Aorta (tissue), 5 donors: ENCODE results near the gene PUS7. TPM values are rescaled to one million over a fixed set of nuclear protein-coding genes. Genes with fewer than 3 reads are reported as not detected.
A peak's percentile ranks its signal among the peaks of the same experiment; 100 is the strongest.
"Not testable (repeated sequence)": the region's sequence is repeated elsewhere in the genome, so short reads cannot be mapped to it uniquely, and the experiment has no call there.

Experiments
- ATAC-seq: fragments of 200-7000 bp; cut with Tn5 transposase; one replicate; pipeline ENCODE4 v1.9.1; 2022; ENCODE audit warnings: moderate library complexity; ENCODE audit not compliant: low FRiP score
- DNase-seq, 2 donors: peaks; one replicate each; pipeline ENCODE4 v3.0.0-alpha.2; 2020
- H3K27ac ChIP-seq, 2 donors: one replicate each; pipeline ENCODE4 v1.5.1; 2013; ENCODE audit warnings: low read length in 2 of 2, mild to moderate bottlenecking in 2 of 2, moderate library complexity in 2 of 2, control low read depth in 1 of 2, inconsistent platforms in 1 of 2, low read depth in 1 of 2
- H3K27me3 ChIP-seq, 2 donors: one replicate each; pipeline ENCODE4 v1.6.1; 2013; ENCODE audit warnings: control low read depth in 1 of 2, low read length in 1 of 2, mild to moderate bottlenecking in 1 of 2, moderate library complexity in 1 of 2; ENCODE audit not compliant: insufficient read depth in 2 of 2, control insufficient read depth in 1 of 2
- H3K36me3 ChIP-seq, 2 donors: one replicate each; pipeline ENCODE4 v1.6.1; 2013; ENCODE audit warnings: control low read depth in 1 of 2, low read length in 1 of 2, mild to moderate bottlenecking in 1 of 2; ENCODE audit not compliant: insufficient read depth in 2 of 2, control insufficient read depth in 1 of 2
- H3K4me1 ChIP-seq, 2 donors: one replicate each; pipeline ENCODE4 v1.6.1; 2013; ENCODE audit warnings: low read length in 2 of 2, control low read depth in 1 of 2, mild to moderate bottlenecking in 1 of 2, moderate library complexity in 1 of 2; ENCODE audit not compliant: insufficient read depth in 2 of 2, control insufficient read depth in 1 of 2
- H3K4me3 ChIP-seq, 2 donors: one replicate each; pipeline ENCODE4 v1.5.1; 2013; ENCODE audit warnings: low read length in 2 of 2, control low read depth in 1 of 2, mild to moderate bottlenecking in 1 of 2
- H3K9me3 ChIP-seq: one replicate; pipeline ENCODE4 v1.6.1; 2013; ENCODE audit warnings: mild to moderate bottlenecking, low read length; ENCODE audit not compliant: control insufficient read depth
- WGBS, 2 donors: extraction: QIAGEN DNeasy Blood & Tissue Kit; methylation state at CpG; one replicate each; pipeline ENCODE4 v1.1.7; 2013; 5-methylcytosine and 5-hydroxymethylcytosine counted together
- intact Hi-C, 2 donors: fragments of 100-400 bp; cut with DNase I; formaldehyde crosslinking; loops; one replicate each; pipeline versions ENCODE4 v1.14.2 to v1.15.0; 2022
- polyA plus RNA-seq, 2 donors: library from polyadenylated mRNA; stranded (reverse); fragments of 200-250 nt; gene quantifications; one replicate each; pipeline ENCODE4 v1.2.3, GENCODE V29; 2013
- total RNA-seq, 2 donors: library from RNA; stranded (reverse); fragmentation: NEBNext Ultra II Directional; extraction: Animal tissue kit (Norgen Biotek cat#: 25700); gene quantifications; one replicate each; pipeline ENCODE4 v1.2.1, GENCODE V29; 2021
- donor health status: healthy with polysubstance abuse.
- donor health status: Bipolar disorder and iron deficiency.
- donor health status: DM: no; HTN: no; CAD: no.
- donor health status: DM: no; HTN: no; CAD: no.
- donor health status: DM: yes; HTN: yes; CAD: no.

The PUS7 gene
- total and polyA plus RNA-seq, 4 donors = 0.38 to 11.6 (median 7.0) TPM

DNA sequence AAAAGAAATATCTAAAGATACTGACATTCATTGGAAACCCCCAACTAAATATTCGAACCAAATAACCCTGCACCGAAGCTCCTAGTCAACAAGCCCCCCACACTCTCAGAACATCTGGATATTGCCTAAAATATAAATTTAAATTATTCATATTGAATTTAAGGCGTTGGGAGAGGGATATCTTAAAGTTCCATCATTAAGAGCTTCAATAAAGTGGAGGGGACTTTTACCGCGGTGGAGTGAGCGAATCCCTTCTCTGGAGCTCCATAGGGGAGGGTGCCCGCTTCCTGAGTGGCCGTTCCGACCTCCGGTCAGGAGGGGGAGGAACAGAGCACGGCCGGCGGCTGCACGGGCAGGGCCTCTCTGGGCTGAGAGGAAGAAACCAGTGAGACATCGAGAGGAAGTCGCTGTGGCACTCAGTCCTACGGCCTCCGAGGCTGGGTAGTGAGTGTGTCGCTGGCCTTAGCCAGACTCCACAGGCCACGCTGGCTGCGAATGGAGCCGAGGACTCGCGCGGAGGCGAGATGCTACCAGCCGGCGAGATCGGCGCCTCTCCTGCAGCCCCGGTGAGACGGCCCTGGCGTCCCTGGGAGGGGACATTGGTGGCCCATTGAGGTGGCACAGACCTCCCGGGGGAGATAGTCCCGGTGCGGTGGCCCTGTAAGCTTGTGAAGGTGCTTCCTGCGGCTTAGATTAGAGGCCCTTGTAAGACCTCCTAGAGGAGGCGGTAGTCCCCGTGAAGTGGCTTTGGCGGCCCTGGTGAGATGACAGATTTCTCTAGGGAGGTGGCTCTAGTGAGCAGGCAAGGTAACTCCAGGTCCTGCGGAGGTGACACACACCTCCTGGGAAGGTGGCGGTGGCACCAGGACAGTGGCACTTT, 10.0 kb upstream of the PUS7 start, which contains the start of gene RINT1:
TSS of gene RINT1 (plus strand) at position 410 of the 880 bp plus-strand sequence. CDS start at position 525, 115 bp downstream.
- Histone ChIP-seq H3K27ac (peak within 1 kb of the TSS in 1 of 2 donors; percentile 32), H3K9me3 (no peaks in the 10 kb centered on the region), H3K4me3 (peak within 1 kb of the TSS; percentile 65 to 80), H3K36me3 (no peaks in the 10 kb centered on the region), H3K27me3 (no peaks in the 10 kb centered on the region), H3K4me1 (peaks cover 0 to 9% of the 10 kb centered on the region in 2 donors)
- DNase-seq (peak; percentile 94 to 95), ATAC-seq (peak; percentile 100)
- intact Hi-C loops = no loop called here
- WGBS, 2 donors = 2 to 3% methylated on average over 42 of the region's 42 CpGs

DNA sequence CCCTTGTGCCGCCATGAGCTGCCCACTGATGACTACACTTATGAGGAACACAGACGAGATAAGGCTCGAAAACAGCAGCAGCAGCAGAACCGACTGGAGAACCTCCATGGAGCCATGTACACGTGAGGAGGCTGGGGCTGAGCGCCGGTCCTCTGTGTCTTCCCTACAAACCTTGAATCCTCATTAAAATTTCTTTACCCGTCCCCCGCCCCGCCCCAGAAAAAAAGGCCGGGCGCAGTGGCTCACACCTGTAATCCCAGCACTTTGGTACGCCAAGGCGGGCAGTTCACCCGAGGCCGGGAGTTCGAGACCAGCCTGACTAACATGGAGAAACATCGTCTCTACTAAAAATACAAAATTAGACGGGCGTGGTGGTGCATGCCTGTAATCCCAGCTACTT, 8.5 kb upstream of the PUS7 start:
- H3K36me3 ChIP-seq = no peaks in the 10 kb centered on the region
- intact Hi-C loops = no loop called here
- peaks cover 0 to 9% of the 10 kb centered on the region in 2 donors for H3K4me1 ChIP-seq
- no peaks in the 10 kb centered on the region for H3K9me3 ChIP-seq
- no peak overlapping the region for H3K4me3 ChIP-seq
- ATAC-seq (no peak), DNase-seq (no peak)
- no peak overlapping the region for H3K27ac ChIP-seq
- no peaks in the 10 kb centered on the region for H3K27me3 ChIP-seq
- WGBS, 2 donors = 91 to 93% methylated on average over 20 of the region's 20 CpGs

DNA sequence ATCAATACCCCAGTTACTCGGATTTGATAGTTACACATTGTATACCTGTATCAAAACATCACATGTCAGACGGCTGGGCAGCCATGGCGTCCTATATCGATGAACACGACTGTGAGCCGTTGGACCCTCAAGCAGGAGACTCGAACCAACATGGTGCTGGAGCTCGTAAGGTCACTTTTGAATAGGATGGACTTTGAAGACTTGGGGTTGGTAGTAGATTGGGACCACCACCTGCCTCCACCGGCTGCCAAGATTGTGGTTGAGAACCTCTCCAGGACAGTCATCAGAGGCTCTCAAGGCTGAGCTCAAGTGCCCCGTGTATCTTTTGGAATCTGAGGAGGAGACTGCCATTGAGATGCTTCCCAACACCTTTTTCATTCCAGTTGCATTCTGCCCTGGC, 8.1 kb upstream of the PUS7 start:
- Histone ChIP-seq H3K27me3 (no peaks in the 10 kb centered on the region), H3K4me3 (no peak overlapping the region), H3K27ac (no peak overlapping the region), H3K36me3 (no peaks in the 10 kb centered on the region), H3K4me1 (peaks cover 0 to 9% of the 10 kb centered on the region in 2 donors), H3K9me3 (no peaks in the 10 kb centered on the region)
- ATAC-seq (no peak), DNase-seq (no peak)
- WGBS, 2 donors = 92% methylated on average over 10 of the region's 10 CpGs
- intact Hi-C loops = no loop called here

DNA sequence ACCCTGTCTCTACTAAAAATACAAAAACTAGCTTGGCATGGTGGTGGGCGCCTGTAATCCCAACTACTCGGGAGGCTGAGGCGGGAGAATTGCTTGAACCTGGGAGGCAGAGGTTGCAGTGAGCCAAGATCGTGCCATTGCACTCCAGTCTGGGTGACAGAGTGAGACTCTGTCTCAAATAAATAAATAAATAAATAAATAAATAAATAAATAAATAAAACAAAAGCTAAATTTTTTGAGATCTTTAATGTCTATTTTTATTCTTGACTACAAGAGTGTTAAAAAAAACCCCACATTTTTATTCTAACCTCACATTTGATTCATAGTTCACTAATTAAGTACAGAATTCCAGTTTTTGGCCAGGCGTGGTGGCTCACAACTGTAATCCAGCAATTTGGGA, 5.7 kb upstream of the PUS7 start:
- H3K36me3 ChIP-seq, H3K9me3 ChIP-seq, H3K4me1 ChIP-seq, intact Hi-C loops, H3K27ac ChIP-seq, H3K27me3 ChIP-seq, H3K4me3 ChIP-seq, DNase-seq, ATAC-seq: not testable (repeated sequence)
- WGBS, 2 donors = 88 to 97% methylated on average over 5 of the region's 5 CpGs

DNA sequence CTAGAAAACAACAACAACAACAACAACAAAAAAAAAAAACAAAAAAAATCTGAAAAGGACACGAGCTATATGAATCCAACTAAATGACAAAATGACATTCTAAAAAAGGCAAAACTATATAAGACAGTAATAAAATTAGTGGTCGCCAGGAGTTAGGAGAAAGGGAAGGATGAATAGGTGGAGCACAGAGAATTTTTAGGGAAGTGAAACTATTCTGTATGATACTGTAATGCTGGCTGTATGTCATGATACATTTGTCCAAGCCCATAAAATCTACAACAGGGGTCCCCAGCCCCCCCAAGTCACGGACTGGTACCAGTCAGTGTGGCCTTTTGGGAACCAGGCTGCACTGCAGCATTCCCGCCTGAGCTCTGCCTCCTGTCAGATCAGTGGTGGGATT, 2.8 kb upstream of the PUS7 start:
- H3K4me3 ChIP-seq = no peak overlapping the region
- ATAC-seq (no peak), DNase-seq (no peak)
- WGBS, 2 donors = 77 to 88% methylated on average over 4 of the region's 4 CpGs
- no peaks in the 10 kb centered on the region for H3K36me3 ChIP-seq
- H3K9me3 ChIP-seq = no peaks in the 10 kb centered on the region
- no peaks in the 10 kb centered on the region for H3K27me3 ChIP-seq
- H3K27ac ChIP-seq = no peak overlapping the region
- intact Hi-C loops = no loop called here
- no peaks in the 10 kb centered on the region for H3K4me1 ChIP-seq

DNA sequence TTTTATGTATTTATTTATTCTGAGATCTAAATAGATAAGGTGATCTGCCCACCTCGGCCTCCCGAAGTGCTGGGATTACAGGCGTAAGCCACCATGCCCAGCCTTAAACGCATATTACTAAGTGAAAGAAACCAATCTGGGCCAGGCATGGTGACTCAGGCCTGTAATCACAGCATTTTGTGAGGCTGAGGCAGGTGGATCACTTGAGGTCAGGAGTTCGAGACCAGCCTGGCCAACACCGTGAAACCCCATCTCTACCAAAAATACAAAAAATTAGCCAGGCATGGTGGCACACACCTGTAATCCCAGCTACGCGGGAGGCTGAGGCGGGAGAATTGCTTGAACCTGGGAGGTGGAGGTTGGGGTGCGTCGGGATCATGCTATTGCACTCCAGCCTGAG, 2.4 kb upstream of the PUS7 start:
- ATAC-seq, DNase-seq, intact Hi-C loops, H3K36me3 ChIP-seq, H3K9me3 ChIP-seq, H3K4me1 ChIP-seq, H3K27ac ChIP-seq, H3K4me3 ChIP-seq, H3K27me3 ChIP-seq: not testable (repeated sequence)
- 92 to 98% methylated on average over 11 of the region's 11 CpGs for WGBS, 2 donors

DNA sequence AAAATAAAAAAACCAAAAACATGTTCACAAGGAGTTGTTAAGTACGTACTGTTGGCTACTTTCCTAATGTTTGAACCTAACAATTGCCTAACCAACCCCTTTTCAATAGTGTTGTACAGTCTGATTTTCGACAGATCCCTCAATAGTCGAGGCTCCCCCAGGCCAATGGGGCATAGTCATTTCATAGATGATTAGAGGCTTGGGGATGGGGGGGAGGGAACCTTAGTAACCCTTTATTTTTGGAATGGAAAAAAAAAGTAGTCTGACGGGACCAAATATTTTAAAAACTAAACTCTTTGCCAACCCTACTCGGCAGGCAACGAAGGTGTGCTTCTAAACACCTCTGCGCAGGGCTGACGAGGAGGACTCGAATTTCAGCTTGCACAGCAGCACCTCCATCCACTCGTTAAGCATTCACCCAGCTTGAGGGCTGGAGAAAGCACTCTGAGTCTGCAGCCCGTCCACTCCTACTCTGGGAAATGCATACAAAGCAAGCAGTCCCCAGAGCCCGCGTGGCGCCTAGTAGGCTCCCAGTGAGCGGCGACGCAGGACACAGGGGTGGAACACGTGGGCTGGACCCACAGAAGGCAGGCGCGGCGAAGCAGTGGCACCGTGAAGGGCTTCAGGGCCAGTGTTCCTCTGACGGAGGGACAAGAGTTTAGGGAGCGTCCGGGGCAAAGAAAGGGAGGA, 899 bp downstream of the PUS7 start:
- Histone ChIP-seq H3K27me3 (no peaks in the 10 kb centered on the region), H3K27ac (peak overlapping the region; percentile 47 to 78), H3K4me3 (peak overlapping the region; percentile 51 to 62), H3K36me3 (no peaks in the 10 kb centered on the region), H3K9me3 (no peaks in the 10 kb centered on the region), H3K4me1 (no peaks in the 10 kb centered on the region)
- DNase-seq (peak; percentile 79 to 89), ATAC-seq (peak; percentile 83)
- intact Hi-C loops = no loop called here
- WGBS, 2 donors = 3 to 13% methylated on average over 25 of the region's 25 CpGs

DNA sequence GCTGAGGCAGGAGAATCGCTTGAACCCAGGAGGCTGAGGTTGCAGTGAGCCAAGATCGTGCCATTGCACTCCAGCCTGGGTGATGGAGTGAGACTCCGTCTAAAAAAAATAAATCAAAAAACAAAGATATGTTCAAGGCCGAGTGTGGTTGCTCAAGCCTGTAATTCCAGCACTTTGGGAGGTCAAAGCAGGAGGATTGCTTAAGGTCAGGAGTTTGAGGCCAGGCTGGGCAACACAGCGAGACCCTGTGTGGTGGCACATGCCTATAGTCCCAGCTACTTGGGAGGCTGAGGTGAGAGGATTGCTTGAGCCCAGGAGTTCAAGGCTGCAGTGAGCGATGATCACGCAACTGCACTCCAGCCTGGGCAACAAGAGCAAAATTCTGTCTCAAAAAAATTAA, 1.5 kb downstream of the PUS7 start:
- H3K4me3 ChIP-seq, H3K27me3 ChIP-seq, H3K27ac ChIP-seq, H3K9me3 ChIP-seq, DNase-seq, ATAC-seq, intact Hi-C loops, H3K36me3 ChIP-seq, H3K4me1 ChIP-seq: not testable (repeated sequence)
- WGBS, 2 donors = 86 to 88% methylated on average over 7 of the region's 7 CpGs
